OCI-LY7 (cell line): ENCODE measurements around the gene KLHL22.

Source experiments
- EZH2phosphoT487 ChIP-seq: fragments of 200-600 bp; sonication (generic); IDR thresholded peaks from 2 replicates; pipeline ENCODE4 v1.6.1; 2018; ENCODE audit warnings: low read depth, borderline replicate concordance, mild to moderate bottlenecking, mixed run types, antibody characterized with exemption, low read length, moderate library complexity, mixed read lengths
- TF ChIP-seq, protein P1 (sequence below): fragments of 200-600 bp; sonication (generic); conservative IDR thresholded peaks from 2 replicates; pipeline ENCODE4 v1.5.1; 2014; ENCODE audit warnings: mild to moderate bottlenecking, antibody characterized with exemption, low read length, moderate library complexity, mixed read lengths

DNA sequence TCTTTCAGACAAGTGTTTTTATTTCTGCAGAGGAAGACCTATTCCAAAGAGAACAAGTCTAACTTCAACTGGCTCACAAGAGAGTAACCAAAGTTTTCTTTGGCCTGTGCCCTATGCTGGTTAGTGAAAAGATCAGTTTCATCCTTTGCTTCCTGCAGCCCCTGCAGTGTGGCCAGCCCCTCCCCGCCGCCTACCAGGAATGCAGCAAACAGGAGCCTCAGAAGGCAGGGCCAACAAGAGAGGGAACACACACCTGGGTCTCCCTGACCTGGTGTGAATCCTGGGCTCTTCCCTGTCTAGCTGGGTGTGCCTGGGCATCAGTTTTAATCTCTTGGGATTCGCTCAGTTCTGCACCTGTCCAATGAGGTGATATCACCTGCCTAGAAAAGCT is 36.4 kb downstream of the KLHL22 start:
- TF ChIP-seq, protein P1, sequence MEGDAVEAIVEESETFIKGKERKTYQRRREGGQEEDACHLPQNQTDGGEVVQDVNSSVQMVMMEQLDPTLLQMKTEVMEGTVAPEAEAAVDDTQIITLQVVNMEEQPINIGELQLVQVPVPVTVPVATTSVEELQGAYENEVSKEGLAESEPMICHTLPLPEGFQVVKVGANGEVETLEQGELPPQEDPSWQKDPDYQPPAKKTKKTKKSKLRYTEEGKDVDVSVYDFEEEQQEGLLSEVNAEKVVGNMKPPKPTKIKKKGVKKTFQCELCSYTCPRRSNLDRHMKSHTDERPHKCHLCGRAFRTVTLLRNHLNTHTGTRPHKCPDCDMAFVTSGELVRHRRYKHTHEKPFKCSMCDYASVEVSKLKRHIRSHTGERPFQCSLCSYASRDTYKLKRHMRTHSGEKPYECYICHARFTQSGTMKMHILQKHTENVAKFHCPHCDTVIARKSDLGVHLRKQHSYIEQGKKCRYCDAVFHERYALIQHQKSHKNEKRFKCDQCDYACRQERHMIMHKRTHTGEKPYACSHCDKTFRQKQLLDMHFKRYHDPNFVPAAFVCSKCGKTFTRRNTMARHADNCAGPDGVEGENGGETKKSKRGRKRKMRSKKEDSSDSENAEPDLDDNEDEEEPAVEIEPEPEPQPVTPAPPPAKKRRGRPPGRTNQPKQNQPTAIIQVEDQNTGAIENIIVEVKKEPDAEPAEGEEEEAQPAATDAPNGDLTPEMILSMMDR: no peak
- no peak for TF ChIP-seq EZH2phosphoT487
